Colon (tissue), 2 donors: ENCODE data around the gene GNB1.

Experiments used
- FAIRE-seq: peaks from 2 replicates; lab custom pipeline; 2012; peaks lifted over from hg19 to GRCh38; lab: Jason Lieb, UNC
- donor health status: control.
- donor health status: control.

Gene GNB1

GRCh38 chr1:1781526-1781903 is 109.4 kb downstream of the GNB1 start:
- no peak for FAIRE-seq

DNA sequence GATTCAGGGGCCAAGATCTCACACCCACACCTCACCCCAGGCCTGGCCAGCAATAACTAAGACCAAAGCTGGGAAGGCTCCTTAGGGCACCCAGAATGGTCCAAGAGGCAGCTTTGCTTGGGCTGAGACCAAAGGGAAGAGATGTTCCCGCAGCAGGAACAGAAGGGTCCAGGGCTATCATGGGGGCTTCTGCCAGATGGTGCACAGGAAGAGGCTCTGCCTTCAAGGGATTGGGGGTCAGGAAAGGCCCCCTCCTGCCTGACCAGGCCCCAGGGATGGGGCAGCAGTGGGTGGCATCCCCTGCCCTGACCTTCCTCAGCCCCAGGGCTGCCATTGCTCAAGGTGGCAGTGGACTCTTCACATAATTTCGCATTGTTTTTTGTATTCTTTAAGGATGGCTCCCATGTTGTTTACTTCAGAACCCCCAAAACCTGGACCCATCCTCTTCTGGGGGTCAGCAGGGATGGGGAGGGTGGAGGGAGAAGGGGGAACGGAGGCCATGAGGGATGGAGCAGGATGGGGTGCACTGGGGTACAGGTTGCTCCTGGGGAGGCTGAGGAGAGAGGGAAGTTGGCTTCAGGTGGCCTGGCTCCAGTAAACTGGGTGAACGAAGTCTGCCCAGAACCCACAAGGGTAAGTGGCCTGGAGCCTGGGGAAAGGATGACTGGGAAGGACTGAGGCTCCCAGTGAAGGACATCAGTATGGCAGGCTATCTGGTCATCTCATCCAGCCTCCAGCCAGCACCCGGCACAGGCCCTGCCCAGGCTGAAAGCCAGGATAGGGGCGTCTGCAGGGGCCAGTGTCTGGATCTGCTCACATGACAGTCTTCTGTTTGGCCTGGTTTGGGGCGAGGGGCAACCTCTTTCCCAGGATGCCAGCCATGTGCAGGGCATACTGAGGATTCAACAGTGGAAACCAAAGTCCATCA is 110.0 kb downstream of the GNB1 start:
- FAIRE-seq, result no peak

- no peak for FAIRE-seq
Observed at GRCh38 chr1:1779691-1780597, 110.9 kb downstream of the GNB1 start.

- no peak for FAIRE-seq
Observed at GRCh38 chr1:1779320-1779675, 111.6 kb downstream of the GNB1 start.

- no peak for FAIRE-seq
Observed at GRCh38 chr1:1778663-1779319, 112.1 kb downstream of the GNB1 start.

- FAIRE-seq, result no peak
Observed at GRCh38 chr1:1777950-1778662, 112.8 kb downstream of the GNB1 start, which contains the start of gene NADK. Gene NADK, minus strand, starts transcription at chr1:1778470. Its CDS starts 13,064 bp downstream, at chr1:1765406.

DNA sequence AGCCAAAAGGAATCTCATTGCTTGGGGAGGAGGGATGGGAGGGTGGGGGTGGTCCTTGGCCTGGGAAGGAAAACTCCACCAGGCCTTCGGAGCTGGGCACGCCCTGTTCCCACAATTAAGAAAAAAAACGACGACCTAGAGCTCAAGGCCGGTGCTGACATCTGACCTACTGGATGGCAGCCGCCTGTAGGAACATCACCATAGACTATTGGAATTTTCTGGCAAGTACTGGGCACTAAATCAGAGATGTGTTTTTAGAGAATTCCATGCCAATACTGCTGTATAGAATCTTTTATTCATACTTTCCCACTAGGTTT is 113.3 kb downstream of the GNB1 start:
- FAIRE-seq, result no peak

DNA sequence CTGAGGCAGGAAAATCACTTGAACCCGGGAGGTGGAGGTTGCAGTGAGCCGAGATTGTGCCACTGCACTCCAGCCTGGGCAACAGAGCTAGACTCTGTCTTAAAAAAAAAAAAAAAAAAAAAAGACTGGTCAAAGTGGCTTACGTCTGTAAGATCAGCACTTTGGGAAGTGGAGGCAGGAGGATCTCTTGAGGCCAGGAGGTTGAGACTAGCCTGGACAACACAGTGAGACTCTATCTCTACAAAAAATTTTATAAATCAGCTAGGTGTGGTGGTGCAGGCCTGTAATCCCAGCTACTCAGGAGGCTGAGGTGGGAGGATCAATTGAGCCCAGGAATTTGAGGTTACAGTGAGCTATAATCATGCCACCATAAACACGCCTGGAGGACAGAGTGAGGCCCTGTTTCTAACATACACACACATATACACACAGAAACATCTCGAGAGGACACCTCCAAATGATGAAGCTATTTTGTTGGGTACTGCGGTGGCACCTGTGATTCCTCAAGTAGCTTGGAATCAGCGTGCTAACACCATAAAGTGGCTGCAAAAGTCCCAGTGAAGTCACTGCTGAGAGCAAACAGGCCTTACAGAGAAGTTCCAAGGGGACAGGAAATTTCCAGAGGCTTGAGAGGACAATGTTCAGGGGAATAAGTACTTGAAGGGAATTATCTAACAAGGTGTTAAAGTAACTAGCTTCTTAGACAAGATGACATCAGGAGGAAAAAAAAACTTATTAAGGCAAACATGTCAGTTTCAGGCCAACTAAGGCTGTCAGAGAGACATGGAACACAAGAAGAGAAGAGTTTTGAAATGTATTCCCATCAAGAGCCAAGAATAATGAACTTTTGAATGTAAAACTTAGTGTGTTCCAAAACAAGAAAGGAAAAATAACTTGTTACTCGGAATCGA is 114.0 kb downstream of the GNB1 start:
- no peak for FAIRE-seq

GRCh38 chr1:1775327-1776226 is 115.3 kb downstream of the GNB1 start:
- no peak for FAIRE-seq

DNA sequence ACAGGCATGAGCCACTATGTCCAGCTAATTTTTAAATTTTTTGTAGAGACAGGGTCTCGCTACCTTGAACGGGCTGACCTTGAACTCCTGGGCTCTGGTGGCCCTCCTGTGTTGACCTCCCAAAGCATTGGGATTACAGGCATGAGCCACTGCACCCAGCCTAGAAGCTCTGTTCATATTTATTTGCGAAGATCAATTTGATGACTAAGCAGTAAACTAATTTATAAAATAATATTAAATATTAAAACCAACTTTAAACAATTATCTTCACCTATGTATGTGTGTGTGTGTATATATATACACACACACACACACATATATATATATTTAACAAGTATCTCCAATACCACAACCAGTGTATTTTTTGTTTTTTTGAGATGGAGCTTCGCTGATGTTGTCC is 117.0 kb downstream of the GNB1 start:
- no peak for FAIRE-seq

- FAIRE-seq, result no peak
Observed at GRCh38 chr1:1771096-1771495, 119.8 kb downstream of the GNB1 start.

- no peak for FAIRE-seq
Observed at GRCh38 chr1:1770102-1770501, 120.8 kb downstream of the GNB1 start.

DNA sequence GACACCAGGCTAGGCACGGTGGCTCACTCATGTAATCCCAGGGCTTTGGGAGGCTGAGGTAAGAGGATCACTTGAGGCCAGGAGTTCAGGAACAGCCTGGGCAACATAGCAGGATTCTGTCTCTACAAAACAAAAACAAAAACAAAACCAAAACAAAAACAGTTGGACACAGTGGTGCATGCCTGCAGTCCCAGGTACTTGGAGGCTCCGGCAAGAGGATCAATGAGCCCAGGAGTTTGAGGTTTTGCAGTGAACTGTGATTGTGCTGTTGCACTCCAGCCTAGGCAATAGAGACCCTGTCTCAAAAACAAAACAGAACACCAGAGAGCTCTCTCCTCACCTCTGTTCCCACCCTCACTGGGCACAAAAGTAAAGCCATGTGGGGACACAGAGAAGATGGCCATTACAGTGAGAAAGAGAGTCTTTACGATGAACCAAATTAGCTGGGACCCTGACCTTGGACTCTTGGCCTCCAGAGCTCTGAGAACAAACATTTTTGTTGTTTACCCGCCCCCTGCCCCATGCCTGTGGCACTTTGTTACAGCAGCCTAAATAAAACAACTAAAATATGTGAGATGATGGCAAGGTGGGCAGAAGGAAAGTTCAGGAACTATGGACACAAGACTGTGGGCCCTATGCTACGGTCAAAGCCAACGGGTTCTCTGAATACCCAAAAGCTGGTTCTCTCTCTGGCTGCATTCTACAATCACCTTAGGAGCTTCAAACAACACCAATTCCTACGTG is 122.5 kb downstream of the GNB1 start:
- FAIRE-seq, result no peak

DNA sequence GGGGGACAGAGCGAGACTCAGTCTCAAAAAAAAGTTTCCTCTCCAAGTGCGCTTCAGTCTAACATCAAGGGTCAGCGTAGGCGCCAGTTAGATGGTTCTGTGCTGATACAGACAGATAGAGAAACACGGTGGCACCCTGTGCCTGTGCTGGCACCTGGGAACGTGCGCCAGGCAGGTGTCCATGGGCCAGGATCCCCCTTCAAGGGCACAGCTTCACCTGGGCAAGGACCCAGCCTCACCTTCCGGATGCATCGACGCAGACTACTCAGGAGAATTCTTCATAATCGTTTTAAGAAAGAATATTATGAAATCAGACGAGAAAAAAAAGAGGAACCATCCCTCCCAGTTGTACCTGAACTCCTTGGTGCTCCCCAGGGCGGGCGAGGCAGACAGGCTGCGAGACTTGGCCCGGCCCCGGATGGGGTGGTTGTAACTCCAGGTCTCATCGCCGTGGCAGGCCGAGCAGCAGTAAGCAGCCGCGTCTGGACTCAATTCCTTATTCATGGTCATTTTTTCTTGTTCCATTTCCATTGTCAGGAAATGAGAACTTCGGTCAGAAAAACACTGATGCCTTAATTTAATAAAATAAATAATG is 125.9 kb downstream of the GNB1 start:
- no peak for FAIRE-seq

- FAIRE-seq, result no peak
Observed at GRCh38 chr1:1763657-1764621, 126.9 kb downstream of the GNB1 start.

- FAIRE-seq, result no peak
Observed at GRCh38 chr1:1761504-1762376, 129.1 kb downstream of the GNB1 start.
